Fibroblast of mammary gland (primary cell): ENCODE results near the gene S100A5.

ENCODE experiments used
- DNase-seq: peaks from one replicate; pipeline ENCODE4 v3.0.0-alpha.2; 2010; ENCODE audit warnings: low read depth
- H3K4me3 ChIP-seq: 2 replicates; pipeline ENCODE4 v1.5.1; 2011; ENCODE audit warnings: low read depth, mild to moderate bottlenecking, low read length, moderate library complexity; ENCODE audit not compliant: control insufficient read depth
- CTCF ChIP-seq: conservative IDR thresholded peaks from 2 replicates; pipeline ENCODE4 v1.5.1; 2011; ENCODE audit warnings: low read depth, low read length, inconsistent platforms; ENCODE audit not compliant: control insufficient read depth, insufficient read depth

S100A5 gene

GRCh38 chr1:153487707-153488106 is 53.0 kb downstream of the S100A5 start:
- no peak for TF ChIP-seq CTCF
- no peak overlapping the region for H3K4me3 ChIP-seq
- DNase-seq: no peak
